GM13977 (cell line): ENCODE results near the gene FST.

Experiments
- DNase-seq: peaks from one replicate; pipeline ENCODE4 v3.0.0; 2012; ENCODE audit warnings: low spot score
- in situ Hi-C: fragments of 300-500 bp; cut with MboI; formaldehyde crosslinking; loops from one replicate; pipeline ENCODE4 v1.12.0; 2022; ENCODE audit warnings: low sequenced_read_pairs, low pct_unique_long_range_greater_than_20kb, mixed read lengths, inconsistent platforms; ENCODE audit not compliant: unreplicated experiment
- TF ChIP-seq, protein P1 (sequence below): IDR thresholded peaks from 2 replicates; pipeline ENCODE4 v1.5.1; 2012; ENCODE audit warnings: mild to moderate bottlenecking, control low read depth; ENCODE audit not compliant: insufficient read depth; ENCODE audit errors: extremely low read depth, missing control alignments

The FST gene

DNA sequence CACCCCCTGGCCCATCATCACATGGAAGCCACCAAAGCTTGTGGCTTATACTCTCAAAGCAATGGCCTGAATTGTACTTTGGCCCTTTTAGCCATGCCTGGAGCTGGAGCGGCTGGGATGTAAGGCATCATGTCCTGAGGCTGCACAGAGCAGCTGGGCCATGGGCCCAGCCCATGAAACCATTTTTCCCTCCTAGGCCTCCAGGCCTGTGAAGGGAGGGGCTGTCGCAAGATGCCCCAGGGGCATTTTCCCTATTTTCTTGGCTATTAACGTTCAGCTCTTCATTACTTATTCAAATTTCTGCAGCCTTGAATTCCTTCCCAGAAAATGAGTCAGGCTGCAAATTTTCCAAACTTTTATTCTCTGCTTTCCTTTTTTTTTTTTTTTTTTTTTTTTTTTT, 27.7 kb downstream of the FST start:
- no peak for DNase-seq
- TF ChIP-seq, protein P1, sequence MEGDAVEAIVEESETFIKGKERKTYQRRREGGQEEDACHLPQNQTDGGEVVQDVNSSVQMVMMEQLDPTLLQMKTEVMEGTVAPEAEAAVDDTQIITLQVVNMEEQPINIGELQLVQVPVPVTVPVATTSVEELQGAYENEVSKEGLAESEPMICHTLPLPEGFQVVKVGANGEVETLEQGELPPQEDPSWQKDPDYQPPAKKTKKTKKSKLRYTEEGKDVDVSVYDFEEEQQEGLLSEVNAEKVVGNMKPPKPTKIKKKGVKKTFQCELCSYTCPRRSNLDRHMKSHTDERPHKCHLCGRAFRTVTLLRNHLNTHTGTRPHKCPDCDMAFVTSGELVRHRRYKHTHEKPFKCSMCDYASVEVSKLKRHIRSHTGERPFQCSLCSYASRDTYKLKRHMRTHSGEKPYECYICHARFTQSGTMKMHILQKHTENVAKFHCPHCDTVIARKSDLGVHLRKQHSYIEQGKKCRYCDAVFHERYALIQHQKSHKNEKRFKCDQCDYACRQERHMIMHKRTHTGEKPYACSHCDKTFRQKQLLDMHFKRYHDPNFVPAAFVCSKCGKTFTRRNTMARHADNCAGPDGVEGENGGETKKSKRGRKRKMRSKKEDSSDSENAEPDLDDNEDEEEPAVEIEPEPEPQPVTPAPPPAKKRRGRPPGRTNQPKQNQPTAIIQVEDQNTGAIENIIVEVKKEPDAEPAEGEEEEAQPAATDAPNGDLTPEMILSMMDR = no peak
- in situ Hi-C loops = no loop called here

DNA sequence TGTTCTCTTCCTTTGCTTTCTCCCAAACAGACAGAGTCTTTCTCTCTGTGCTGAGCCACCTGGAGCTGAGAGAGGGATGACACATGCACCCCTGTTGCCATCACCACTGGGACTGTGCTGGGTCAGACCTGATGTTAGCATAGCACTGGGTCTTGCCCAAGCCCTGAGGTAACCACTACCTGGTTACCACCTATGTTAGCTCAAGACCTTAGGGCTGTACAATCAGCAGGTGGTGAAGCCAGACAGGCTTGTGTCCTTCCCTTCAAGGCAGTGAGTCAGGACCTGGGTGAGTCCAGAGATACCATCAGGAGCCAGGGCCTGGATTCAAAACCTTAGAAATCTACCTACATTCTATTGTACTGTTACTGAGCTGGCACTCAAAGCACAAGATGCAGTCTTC, 32.1 kb downstream of the FST start:
- TF ChIP-seq, protein P1 = no peak
- no peak for DNase-seq
- in situ Hi-C loops = no loop called here

DNA sequence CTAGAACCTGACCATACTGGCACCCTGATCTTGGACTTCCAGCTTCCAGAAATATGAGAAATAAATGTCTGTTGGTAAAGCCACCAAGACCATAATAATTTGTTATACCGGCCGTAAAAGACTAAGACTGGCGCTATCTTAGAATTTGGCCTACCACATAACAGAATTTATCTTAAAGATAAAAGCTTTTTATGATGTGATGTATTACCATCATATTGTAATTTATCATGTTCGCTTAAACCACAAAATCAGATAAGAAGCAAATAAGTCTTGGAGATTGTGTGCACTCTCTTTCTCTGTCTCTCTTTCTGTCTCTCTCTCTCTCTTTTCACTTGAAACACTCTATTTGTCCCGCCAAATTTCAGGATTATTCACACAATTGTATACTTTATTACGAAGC, 35.6 kb downstream of the FST start:
- DNase-seq = no peak
- in situ Hi-C loops = no loop called here
- TF ChIP-seq, protein P1 = no peak

DNA sequence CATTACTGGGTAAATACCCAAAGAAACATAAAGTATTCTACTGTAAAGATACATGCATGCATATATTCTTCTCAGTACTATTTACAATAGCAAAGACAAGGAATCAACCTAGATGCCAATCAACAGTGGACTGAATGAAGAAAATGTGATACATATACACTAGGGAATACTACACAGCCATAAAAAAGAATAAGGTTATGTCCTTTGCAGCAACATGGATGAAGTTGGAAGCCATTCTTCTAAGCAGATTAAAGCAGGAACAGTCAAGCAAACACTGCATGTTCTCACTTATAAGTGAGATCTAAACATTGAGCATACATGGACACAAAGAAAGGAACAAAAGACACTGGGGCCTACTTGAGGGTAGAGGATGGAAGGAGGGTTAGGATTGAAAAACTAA, 40.4 kb downstream of the FST start:
- DNase-seq = no peak
- TF ChIP-seq, protein P1 = no peak
- in situ Hi-C loops = no loop called here
